HS-27A (cell line): ENCODE measurements around the gene GREM2.

Experiments used
- DNase-seq: peaks from one replicate; pipeline ENCODE4 v3.0.0-alpha.2; 2012; ENCODE audit warnings: low read depth, missing footprints

Gene GREM2

DNA sequence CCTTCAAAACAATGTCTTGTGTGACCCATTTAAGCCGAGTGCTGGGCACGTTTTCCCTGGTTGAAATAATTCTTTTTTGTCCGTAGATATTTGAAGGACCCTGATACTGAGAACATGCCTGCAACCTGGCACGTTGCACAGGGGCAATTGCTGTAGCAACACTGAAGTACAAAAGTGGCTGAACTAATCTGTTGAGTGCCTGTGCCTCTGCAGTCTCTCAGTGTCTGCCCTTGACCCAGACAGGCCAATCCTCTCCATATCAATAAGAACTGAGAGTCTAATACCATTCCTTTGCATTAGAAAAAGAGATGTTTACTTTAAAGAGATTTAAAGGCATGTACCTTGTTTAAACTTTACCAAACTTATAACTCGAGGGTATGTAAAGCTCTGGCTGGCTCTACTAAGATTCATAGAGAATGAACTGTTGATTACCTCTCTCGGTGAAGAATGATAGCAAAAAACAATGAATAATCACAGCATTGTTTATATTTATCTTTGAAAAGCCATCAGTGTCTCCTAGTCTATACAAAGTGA is 2.4 kb downstream of the GREM2 start:
- DNase-seq: no peak

DNA sequence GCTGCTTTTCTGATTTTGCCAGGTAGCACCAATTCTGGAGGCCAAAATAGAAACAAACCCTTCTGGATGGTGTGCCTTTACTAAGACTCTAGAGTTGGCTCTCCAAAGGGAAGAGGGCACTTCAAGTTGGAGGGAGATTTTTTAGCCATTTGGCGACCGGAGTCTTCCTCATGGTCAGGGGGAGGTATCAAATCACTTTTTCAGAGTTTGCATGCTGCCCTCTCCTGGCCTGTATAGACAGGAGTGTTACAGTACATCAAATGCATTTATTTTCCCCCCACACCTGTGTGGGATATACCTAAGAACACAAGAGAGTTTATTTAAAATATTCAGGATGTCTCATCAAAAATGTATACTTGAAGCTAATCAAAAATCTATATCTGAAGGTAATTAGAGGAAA is 3.2 kb downstream of the GREM2 start:
- DNase-seq: no peak

DNA sequence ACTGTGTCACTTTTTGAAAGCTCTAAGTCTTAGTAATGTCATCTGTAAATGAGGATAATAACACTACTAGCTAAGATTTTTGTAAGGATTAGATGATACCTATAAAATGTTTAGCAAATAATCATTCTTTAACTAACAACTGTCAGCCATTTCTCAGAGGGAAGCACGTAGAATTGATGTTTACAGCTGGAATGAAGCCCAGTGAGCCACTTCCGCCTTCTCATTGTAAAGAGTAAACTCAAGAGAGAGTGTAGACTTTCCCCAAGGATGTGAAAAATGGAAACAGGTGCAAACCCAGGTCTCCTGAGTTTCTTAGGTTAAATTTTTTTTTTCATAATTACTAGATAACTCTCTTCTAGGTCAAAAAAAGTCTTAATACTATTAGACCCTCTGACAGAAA is 4.9 kb downstream of the GREM2 start:
- DNase-seq: no peak

DNA sequence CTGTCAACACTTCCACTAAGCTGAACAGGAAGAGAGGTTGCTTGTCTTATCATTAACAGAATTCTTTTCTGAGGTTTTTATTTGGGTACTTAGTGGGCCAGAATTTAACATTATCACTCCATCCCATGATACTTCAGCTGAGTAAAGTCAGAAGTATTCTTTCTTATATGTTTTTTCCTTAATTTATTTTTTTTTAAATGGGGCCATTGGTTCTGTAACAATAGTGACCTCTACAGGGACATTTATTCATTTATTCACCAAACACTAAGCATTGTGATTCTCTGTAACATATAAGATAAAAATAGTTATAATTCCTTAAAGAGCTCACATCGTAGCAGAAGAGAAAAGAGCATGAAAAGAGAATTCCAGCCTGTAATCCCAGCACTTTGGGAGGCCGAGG is 9.8 kb downstream of the GREM2 start:
- no peak for DNase-seq

DNA sequence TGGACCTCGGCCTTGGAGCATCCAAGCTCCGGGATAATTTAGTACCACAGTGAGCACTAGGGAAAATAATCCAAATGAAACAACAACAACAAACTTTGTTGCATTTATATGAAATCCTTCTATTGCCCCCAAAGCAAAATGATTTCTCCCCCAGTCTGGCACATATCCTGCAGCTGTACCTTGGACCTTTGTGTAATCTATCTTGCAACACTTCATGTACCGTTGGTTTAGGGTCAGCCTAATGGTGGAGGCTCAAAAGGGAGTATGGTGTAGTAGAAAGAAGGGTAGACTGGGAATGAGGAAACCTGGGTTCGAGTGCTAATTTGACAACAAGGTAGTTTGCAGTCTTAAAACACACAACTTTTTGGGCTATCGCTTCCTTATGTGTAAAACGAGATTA is 12.1 kb downstream of the GREM2 start:
- no peak for DNase-seq

DNA sequence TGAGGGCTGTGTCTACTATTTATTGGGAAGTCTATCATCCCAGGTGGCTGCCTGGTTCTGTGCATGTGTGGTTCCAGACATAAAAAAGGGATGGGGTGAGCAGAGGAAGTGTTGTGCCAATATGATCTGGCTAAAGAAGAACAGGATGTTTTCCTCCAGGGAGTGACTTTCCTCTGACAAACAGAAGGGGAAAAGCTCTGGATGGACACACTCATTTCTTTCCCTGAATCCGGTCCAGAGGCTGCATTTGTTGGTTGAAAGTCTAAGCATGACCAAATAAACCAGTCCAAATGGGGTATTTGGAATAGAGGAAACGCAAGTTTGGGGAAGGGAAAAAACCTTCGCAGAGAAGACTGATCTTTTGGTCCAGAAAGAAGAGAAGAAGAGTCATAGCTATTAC is 12.7 kb downstream of the GREM2 start:
- no peak for DNase-seq

DNA sequence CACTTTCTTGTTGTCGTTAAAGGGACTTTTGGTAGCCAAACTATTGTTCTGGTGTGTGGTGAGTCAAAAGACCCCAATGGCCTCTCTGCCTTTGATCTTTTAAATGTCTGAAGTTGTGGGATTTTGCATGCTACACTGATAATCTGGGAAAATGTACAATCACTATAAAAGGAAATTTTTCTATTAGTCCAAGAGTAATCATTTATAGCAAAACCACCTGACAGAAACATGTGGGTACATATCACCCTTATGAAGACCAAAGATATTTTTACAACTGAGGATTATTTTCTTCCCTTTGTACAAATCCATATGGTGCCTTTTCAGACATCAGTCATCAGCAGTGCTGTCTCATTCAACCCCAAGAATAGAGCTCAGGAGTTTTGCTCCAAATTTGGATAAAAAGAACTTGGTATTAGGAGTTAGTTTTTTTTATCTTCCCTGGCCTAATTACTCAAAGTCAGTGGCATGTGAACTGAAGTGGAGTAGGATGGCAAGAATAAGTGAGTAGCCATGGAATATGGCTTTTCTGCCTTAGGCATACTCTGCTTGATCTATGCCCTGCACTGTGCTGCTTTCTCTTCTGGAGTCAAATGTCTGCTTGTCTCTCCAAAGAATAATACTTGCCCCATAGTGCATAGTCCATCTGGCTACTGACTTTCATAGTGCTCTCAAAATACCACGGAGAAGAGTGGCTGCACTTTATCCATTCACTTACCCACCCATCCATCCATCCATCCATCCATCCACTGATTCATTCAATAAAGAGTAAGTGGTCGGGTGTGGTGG is 13.5 kb downstream of the GREM2 start:
- no peak for DNase-seq

DNA sequence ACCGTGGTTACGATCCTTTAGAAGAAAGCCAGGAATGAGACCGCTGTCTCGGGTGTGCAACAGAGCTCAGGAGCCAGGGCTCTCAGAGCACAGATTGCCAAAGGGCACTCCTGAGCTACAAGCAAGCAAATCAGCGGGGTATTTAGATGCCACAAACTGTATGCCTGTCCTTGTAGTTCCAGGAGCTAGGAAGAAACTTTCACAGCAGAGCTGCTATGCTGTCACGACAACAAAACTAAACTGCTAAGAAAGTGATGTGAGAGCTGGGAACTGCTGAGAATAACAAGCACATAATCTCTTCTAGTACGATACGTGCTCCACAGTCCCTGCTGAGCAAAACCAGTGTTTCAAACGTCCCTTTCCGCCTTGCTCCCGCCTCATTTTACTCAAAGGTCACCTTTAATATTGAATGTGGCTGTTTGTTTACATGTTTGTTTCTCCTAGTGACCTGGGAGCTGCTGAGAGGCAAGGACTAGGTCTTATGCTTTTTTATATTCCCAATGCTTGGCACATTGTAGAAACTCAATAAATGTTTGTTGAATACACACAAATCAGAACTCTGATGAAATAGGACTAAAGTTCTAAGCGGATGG is 14.7 kb downstream of the GREM2 start:
- DNase-seq: no peak

DNA sequence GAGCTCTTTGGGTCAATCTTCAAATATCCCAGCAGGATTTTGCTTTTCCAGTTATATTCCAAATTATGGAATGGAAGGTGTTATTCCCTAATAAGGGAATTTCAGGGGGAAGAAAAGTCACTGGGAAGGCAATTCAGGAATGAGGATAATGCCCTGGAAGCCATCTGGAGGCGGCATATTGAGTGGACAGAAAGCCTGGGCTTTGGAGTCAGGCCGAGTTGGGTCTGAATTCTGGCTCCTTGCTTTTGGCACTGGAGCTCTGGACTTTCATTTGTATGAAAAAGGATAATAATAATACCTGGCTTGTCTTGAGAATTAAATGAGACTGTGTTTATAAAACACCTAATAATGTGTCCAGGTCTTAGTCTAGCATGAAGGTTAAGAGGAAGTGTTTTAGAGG is 16.5 kb downstream of the GREM2 start:
- no peak for DNase-seq

DNA sequence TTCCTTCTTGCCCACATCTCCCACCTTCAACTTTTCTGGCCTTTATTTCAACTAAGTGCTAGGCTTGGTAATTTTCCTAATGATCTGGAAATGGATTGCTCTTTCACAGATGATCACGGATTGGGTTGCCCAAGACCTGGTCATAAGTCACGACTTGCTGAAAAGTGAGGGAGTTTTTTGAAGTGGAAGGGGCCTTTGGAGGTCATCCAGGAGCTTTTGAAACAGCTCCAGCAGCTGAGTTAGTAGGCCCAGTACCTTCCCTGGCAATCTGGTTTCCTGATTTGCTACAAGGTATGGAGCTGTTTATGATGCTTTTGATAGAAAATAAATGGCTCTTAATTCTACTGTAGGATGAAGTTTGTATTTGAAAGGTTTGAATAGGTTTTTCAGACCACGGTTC is 20.4 kb downstream of the GREM2 start:
- DNase-seq: no peak

DNA sequence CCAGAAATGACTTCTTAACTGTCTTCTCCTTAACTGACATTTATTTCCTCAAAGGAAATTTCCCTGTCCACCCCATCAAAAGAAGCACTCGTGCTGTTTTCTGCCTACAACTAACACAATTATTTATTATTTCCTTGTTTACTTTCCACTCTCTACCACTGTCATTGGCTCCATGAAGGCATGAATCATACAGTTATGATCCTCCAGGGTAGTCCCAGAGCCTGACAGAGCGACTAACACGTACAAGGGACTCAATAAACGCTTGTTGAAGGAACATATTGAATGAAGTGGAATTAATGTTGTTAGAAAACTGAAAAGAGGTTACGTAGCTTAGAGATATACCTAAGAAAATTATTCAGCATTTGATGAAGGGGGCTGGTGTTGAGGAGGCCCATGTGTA is 20.9 kb downstream of the GREM2 start:
- DNase-seq: no peak

DNA sequence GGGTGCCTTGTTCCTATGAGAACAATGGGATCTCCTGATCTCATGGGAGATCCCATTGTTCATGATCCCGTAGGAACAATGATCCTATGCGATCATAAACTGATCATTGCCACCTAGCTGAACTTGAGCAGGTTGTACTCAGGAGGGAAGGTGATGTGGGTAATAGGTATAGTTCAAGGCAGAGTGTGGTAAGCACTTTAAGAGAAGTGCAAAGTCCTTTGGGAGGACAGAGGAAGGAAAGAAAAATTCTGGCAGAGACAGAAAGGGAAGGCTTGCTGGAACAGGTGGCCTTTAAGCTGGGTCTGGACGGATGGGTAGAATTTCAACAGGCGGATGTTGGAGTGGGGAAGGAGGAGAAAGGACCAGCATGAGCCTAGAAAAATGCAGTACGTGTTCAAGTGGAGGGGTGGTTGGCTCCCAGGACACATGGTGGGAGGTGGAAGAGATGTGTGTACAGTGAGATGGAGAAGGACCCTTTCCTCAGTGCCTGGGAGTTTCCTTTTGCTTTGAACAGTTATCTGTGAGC is 22.3 kb downstream of the GREM2 start:
- no peak for DNase-seq

DNA sequence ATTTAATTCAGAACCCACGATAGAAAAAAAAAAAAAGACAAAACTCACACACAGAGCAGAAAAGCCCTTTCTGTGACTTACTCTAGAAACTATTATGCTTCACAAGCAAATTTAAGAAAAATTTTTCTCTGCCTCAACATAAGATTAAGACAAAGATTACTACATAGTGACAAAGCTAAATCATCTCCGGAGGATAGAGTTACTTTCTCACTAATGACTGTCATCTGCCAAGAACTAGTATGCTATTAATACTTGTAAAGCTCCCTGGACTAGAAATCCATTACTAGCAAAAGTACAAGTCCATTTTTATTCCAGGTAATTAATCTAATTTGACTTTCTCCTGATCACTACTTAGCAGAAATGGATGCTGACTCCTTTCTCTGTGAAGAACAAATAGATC is 25.9 kb downstream of the GREM2 start:
- DNase-seq: no peak

DNA sequence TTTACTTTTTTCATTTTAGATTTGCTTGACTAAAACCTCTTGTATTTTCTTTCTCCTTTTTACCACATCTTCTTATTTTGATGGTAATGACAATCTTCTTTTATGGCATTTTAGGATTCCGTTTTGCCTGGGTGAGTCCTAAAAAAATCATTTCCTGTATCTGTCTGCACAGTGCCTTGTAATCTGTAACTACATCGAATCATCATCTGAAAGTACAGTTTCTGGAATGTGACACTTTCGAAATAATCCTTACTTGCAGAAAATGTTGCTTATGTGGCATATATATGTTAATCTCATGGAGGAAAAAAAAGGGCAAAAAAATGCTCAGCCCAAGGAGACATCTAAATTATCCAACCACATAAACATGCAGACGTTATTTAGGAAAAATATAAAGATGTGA is 29.0 kb downstream of the GREM2 start:
- no peak for DNase-seq

DNA sequence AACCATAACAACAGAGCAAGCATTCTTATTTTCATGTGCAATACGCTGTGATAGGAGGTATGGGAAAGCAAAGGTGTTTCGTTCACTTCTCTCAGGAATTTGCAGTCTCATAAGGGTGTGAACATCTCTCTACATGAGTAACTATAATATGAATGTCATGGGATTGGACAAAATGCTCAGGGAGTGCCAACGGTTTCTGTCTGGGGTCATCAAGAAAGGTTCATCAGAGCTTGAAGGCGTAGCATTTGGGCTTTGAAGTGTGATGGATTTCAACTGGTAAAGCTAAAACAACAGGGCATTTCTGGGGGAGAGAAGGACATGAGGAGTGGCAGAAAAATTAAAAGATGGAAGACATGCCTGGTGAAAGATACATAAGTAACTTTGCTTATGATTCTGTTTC is 32.4 kb downstream of the GREM2 start:
- no peak for DNase-seq

DNA sequence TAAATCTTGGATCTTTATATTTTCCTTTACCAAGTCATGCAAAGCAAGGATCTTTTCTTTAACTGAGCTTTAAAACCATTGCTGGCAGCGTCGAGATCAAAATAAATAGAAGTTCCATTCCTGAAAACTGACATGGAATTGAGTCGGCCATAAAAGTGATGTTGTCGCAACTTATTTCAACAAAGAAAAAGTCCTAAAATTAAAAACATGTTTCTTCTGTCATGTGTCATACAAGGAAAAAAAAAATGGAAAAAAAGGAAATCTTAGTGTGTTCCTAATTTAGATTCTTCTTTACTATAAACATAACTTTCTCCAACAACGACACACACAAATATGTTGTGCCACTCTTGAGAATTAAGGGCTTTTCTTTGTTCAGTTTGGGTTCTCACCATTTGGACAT is 34.9 kb downstream of the GREM2 start:
- no peak for DNase-seq

DNA sequence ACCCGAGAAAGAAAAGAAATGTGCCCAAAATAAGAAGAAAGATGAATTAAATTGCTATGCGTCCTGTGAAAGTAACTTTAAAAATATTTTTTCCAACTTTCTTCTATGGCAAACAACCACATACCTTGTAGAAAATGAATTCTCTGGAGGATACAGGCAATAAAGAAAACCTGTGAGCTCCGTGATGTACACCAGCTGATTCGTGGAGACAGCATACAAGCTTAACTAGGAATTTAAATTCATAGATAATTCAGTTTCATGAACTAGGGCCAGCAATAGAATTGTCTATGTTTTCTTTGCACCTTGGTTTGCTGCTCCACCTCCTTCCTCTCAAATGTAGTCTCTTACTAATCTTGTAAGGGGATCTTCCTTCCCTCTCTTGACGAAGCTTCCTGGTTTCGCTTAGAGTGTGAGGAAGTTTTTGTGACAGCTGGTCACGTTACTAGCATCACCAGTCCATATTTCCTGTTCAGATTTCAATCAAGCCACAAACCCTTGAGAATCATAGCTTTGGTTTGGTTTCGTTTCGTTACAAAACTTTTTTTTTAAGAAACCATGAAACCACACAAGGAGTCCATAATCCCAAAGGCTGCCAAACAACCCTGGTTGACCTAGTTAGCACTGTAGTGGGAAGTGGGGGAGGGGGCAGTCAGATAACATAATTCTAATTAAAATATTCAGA is 35.8 kb downstream of the GREM2 start:
- DNase-seq: no peak

DNA sequence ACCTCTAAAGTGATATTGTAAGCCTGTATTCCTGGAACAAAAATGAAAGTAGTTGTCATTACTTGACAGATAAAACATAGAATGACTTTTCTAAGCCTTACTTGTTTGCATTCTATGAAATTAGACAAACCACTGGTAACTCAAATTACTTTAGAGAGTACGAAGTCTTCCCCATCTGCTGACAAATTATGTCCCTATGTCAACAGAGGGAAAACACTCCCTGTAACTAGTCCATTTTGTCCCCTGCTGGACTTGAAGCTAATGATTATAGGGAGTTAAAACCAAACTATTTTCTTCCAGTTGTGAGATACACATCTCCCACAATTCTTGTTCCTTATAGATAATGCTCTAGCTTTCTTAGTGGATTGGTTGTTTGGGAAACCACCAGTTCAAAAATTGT is 39.6 kb downstream of the GREM2 start:
- DNase-seq: no peak

DNA sequence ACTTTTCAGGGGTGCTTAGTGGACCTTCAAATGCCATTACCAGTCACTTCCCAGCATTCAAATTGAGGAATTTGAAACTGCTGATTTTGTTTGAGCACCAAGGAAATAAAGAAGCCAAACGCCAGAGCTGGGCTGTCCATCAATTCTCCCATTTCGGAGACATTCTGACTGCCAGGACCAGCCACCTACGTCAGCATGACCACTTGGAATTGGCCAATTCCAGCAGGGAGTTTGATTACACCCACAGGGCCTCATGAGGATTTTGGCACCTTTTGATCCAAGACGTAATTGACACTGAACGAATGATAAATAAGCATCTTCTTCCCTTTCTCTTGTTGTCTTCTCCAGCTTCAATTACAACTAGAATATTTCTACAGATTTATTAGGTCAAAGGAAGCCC is 40.2 kb downstream of the GREM2 start:
- no peak for DNase-seq

DNA sequence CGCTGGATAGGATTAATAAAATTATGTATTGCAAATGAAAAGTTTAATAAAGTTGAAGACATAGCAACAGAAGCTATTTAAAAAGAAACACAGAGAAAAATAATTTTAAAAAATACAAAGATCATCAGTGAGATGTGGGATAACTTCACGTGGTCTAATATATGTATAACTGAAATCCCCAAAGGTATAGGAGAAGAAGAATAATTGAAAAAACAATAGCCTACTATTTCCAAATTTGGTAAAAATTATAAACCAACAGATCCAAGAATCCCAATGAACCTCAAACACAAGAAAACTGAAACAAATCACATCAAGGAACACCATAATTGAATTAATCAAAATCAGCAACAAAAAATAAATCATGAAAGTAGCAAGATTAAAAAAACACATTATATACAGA is 44.9 kb downstream of the GREM2 start:
- no peak for DNase-seq

DNA sequence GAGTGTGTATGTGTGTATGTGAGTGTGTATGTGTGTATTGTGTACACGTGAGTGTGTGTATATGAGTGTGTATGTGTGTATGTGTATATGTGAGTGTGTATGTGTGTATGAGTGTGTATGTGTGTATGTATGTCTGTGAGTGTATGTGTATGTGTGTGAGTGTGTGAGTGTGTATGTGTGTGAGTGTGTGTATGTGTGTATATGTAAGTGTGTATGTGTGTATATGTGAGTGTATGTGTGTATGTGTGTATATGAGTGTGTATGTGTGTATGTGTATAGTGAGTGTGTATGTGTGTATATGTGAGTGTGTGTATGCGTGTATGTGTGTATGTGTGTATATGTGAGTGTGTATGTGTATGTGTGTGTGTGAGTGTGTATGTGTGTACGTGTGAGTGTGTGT is 49.2 kb downstream of the GREM2 start:
- no peak for DNase-seq

DNA sequence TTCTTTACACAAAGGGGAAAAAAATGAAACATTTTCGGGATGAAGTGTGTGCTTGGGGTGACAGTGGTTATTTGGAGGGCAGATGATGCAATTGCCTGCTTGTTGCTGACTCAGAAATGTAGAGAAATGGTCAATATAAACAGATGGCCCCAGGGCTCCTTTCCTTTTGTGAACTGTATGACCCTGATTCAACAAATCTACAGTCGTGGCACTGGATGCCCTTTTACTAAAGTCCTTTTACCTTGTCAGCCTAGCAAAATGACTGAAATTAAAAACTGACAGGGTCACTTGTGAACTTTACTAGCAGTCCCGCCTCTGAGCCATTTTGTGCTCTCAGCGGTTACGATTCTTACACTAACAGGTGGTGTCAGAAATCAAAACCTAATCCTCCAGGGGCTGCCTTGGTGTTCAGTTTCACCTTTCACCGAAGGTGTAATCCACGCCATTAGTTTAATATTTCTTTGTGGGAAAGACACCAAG is 49.8 kb downstream of the GREM2 start:
- no peak for DNase-seq

DNA sequence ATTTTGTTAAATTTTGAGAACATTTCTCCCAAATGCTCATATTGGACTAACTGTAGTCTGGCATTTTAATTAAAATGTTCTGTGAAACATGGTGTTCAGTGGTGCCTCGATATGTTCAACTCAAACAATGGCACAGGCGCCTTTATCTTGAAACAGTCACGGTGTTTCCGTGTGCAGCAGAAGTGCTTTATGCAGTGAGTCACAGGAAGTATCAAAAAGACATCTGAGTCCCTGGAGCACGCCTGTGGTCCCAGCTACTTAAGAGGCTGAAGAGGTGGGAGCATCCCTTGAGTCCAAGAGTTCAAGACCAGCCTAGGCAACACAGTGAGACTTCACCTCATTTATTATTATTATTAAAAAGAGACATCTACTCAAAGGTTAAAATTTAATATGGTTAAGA is 52.2 kb downstream of the GREM2 start:
- DNase-seq: no peak
